ENCODE results near the gene PTGER4. TPM values are rescaled to one million over a fixed set of nuclear protein-coding genes. Genes with fewer than 3 reads are reported as not detected.

PTGER4 gene
- total RNA-seq, 1 donor from 2014 or later = 107 TPM

Other genes with a start within 250 kb of the PTGER4 start
- gene TTC33, start 76.0 kb downstream of the PTGER4 start, total RNA-seq = 14.8 and 16.7 TPM in 2 replicates
- gene PRKAA1, start 118.5 kb downstream of the PTGER4 start, total RNA-seq = 135 and 136 TPM in 2 replicates
- gene RPL37, start 155.3 kb downstream of the PTGER4 start, total RNA-seq = 1,544 and 2,625 TPM in 2 replicates
- 29.5 and 37.9 TPM in 2 replicates for gene CARD6, start 161.5 kb downstream of the PTGER4 start, total RNA-seq
- 1.2 and 7.7 TPM in 2 replicates for gene C7, start 229.6 kb downstream of the PTGER4 start, total RNA-seq

Data from pulmonary artery endothelial cell (primary cell).